Erythroblast (primary cell): ENCODE measurements around the gene RFX8.

Source experiments
- GATA1 ChIP-seq: IDR thresholded peaks from 2 replicates; pipeline ENCODE4 v1.6.1; 2011; ENCODE audit warnings: low read depth, mild to moderate bottlenecking, control low read depth, low read length, moderate library complexity
- POLR2A ChIP-seq: IDR thresholded peaks from 2 replicates; pipeline ENCODE4 v1.6.1; 2011; ENCODE audit warnings: mild to moderate bottlenecking, low read length

DNA sequence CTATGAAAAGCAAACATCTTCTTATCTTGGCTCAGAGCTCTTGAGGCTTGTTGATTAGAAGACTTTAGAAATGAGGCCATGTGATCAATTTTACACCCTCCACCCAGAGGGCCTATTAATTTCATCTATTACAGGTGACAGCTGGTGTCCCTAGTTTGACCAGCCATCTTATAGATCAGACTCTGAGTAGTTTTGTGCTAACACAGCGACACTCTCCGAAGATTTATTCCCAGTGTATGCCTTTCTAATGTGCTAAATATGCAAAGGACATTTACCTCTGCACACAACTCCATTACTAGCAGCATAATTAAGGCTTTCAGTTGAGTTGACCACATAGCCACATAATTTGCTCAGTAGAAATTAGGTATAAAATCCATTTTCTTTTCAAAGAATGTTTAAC is 2.6 kb upstream of the RFX8 start:
- no peak for TF ChIP-seq POLR2A
- TF ChIP-seq GATA1, result no peak
